Astrocyte (in vitro differentiated cells and primary cell): ENCODE measurements around the gene SPG11.

Source experiments
- EZH2 ChIP-seq: IDR thresholded peaks from 2 replicates; pipeline ENCODE4 v1.6.1; 2012; ENCODE audit warnings: mild to moderate bottlenecking, low read length, inconsistent platforms; ENCODE audit not compliant: insufficient read depth
- TF ChIP-seq, protein P1 (sequence below): IDR thresholded peaks from 2 replicates; pipeline ENCODE4 v1.5.1; 2011; ENCODE audit warnings: low read depth, mild to moderate bottlenecking, inconsistent platforms, low read length, moderate library complexity; ENCODE audit not compliant: insufficient read depth

DNA sequence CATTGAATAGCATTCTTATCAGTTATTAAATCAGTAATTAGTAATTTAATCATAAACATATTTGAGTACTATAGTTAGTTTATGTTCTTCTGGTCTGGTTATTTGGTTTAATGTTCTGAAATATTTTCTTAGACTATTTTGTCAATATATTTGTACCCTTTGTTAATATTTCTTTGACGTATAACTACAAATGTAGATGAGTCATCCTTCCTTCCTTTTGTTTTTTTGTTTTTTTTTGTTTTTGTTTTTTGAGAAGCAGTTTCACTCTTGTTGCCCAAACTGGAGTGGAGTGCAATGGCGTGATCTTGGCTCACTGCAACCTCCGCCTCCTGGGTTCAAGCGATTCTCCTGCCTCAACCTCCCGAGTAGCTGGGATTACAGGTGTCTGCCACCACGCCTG is 143.9 kb downstream of the SPG11 start:
- TF ChIP-seq, protein P1, sequence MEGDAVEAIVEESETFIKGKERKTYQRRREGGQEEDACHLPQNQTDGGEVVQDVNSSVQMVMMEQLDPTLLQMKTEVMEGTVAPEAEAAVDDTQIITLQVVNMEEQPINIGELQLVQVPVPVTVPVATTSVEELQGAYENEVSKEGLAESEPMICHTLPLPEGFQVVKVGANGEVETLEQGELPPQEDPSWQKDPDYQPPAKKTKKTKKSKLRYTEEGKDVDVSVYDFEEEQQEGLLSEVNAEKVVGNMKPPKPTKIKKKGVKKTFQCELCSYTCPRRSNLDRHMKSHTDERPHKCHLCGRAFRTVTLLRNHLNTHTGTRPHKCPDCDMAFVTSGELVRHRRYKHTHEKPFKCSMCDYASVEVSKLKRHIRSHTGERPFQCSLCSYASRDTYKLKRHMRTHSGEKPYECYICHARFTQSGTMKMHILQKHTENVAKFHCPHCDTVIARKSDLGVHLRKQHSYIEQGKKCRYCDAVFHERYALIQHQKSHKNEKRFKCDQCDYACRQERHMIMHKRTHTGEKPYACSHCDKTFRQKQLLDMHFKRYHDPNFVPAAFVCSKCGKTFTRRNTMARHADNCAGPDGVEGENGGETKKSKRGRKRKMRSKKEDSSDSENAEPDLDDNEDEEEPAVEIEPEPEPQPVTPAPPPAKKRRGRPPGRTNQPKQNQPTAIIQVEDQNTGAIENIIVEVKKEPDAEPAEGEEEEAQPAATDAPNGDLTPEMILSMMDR = no peak
- TF ChIP-seq EZH2 = no peak
